ENCODE data around the gene CALM1.

GRCh38 chr14:90429236-90429635, 32.4 kb downstream of the CALM1 start:
- TF ChIP-seq CTCF (IDR thresholded peaks at IDR 0.05; ENCODE audit: low read depth, low read length, poor library complexity, severe bottlenecking) (no peak), EZH2phosphoT487 (IDR thresholded peaks at IDR 0.05; ENCODE audit: borderline replicate concordance, low read length) (no peak)
